B cell (primary cell): ENCODE measurements around the gene CAB39L. TPM values are rescaled to one million over a fixed set of nuclear protein-coding genes. Genes with fewer than 3 reads are reported as not detected.

Source experiments
- ATAC-seq: fragments of 200-7000 bp; cut with Tn5 transposase; one replicate; pipeline ENCODE4 v1.10.0; 2021; ENCODE audit warnings: low read depth, mild to moderate bottlenecking, moderate number of reproducible peaks, moderate library complexity
- CTCF ChIA-PET: fragments of 350-600 bp; sonication (Branson Sonifier 250); formaldehyde crosslinking; loops from one replicate; lab custom pipeline; 2021; ENCODE audit warnings: antibody characterized with exemption, inconsistent platforms; lab: Charles Lee
- POLR2A ChIA-PET: fragments of 350-600 bp; sonication (Branson Sonifier 250); formaldehyde crosslinking; loops from one replicate; lab custom pipeline; 2021; ENCODE audit warnings: antibody characterized with exemption; lab: Charles Lee
- DNase-seq: peaks from one replicate; pipeline ENCODE4 v3.0.0; 2013
- H2AFZ ChIP-seq: 2 replicates; pipeline ENCODE4 v1.6.1; 2012; ENCODE audit warnings: mild to moderate bottlenecking, low read depth, low read length; ENCODE audit not compliant: insufficient read depth, poor library complexity, severe bottlenecking
- H3K27ac ChIP-seq, 2 donors: 1 replicate in 1 of 2; 2 replicates in 1 of 2; pipeline ENCODE4 v1.5.1; 2012 to 2013; ENCODE audit warnings: low read length in 2 of 2, mild to moderate bottlenecking in 2 of 2, moderate library complexity in 1 of 2
- H3K27me3 ChIP-seq, 4 experiments: fragments of 200-600 bp in 1 of 4; sonication (generic) in 1 of 4; replicated peaks in 1 of 4; 1 replicate in 2 of 4; 2 replicates in 2 of 4; pipeline versions ENCODE4 v1.6.1 to v1.7.0; 2013 to 2016; ENCODE audit warnings: low read length in 3 of 4, mild to moderate bottlenecking in 2 of 4, mixed read lengths in 1 of 4, moderate library complexity in 1 of 4; ENCODE audit not compliant: insufficient read depth in 4 of 4, control insufficient read depth in 3 of 4; ENCODE audit errors: control extremely low read depth in 1 of 4
- H3K36me3 ChIP-seq, 2 experiments: replicated peaks in 1 of 2; 1 replicate in 1 of 2; 2 replicates in 1 of 2; pipeline versions ENCODE4 v1.6.1 to v1.7.1; 2013; ENCODE audit warnings: low read length in 1 of 2; ENCODE audit not compliant: insufficient read depth in 2 of 2, control insufficient read depth in 1 of 2; ENCODE audit errors: control extremely low read depth in 1 of 2, extremely low read depth in 1 of 2
- H3K4me1 ChIP-seq, 2 donors: fragments of 200-600 bp in 1 of 2; sonication (generic) in 1 of 2; 1 replicate in 1 of 2; 2 replicates in 1 of 2; pipeline versions ENCODE4 v1.5.1 to v1.6.1; 2013 to 2017; ENCODE audit warnings: low read length in 2 of 2; ENCODE audit not compliant: control insufficient read depth in 2 of 2, insufficient read depth in 2 of 2
- H3K4me2 ChIP-seq: replicated peaks from 2 replicates; pipeline ENCODE3; 2012; ENCODE audit warnings: mild to moderate bottlenecking, low read depth, low read length; ENCODE audit not compliant: poor library complexity, severe bottlenecking
- H3K4me3 ChIP-seq, 5 experiments: fragments of 200-600 bp in 1 of 5; sonication (generic) in 1 of 5; 1 replicate in 3 of 5; 2 replicates in 2 of 5; pipeline versions ENCODE4 v1.5.1 to v1.7.0; 2011 to 2016; ENCODE audit warnings: low read length in 4 of 5, mild to moderate bottlenecking in 4 of 5, low read depth in 2 of 5, control low read depth in 1 of 5, moderate library complexity in 1 of 5; ENCODE audit not compliant: insufficient read depth in 1 of 5; ENCODE audit errors: control extremely low read depth in 1 of 5, extremely low read depth in 1 of 5
- H3K79me2 ChIP-seq: fragments of 200-600 bp; sonication (generic); one replicate; pipeline ENCODE4 v1.6.0; 2016; ENCODE audit warnings: low read length; ENCODE audit not compliant: control insufficient read depth, insufficient read depth
- H3K9ac ChIP-seq: fragments of 200-600 bp; sonication (generic); 2 replicates; pipeline ENCODE4 v1.6.1; 2017; ENCODE audit warnings: mild to moderate bottlenecking, low read length, moderate library complexity
- H3K9me3 ChIP-seq, 3 donors: one replicate each; pipeline versions ENCODE4 v1.6.1 to v1.7.1; 2013; ENCODE audit warnings: low read length in 2 of 3; ENCODE audit not compliant: control insufficient read depth in 2 of 3, insufficient read depth in 1 of 3; ENCODE audit errors: control extremely low read depth in 1 of 3
- H4K20me1 ChIP-seq: 2 replicates; pipeline ENCODE4 v1.6.0; 2012; ENCODE audit warnings: mild to moderate bottlenecking, low read length; ENCODE audit not compliant: insufficient read depth, control insufficient read depth, poor library complexity, severe bottlenecking
- H3K27ac Mint-ChIP-seq: one replicate; pipeline ENCODE4 v1.8.0; 2021; ENCODE audit warnings: mixed read lengths
- H3K27me3 Mint-ChIP-seq: one replicate; pipeline ENCODE4 v1.8.0; 2021; ENCODE audit warnings: mixed read lengths
- H3K4me1 Mint-ChIP-seq: one replicate; pipeline ENCODE4 v1.8.0; 2021; ENCODE audit warnings: mixed read lengths
- H3K4me3 Mint-ChIP-seq: one replicate; pipeline ENCODE4 v1.8.0; 2021; ENCODE audit warnings: mixed read lengths
- H3K9me3 Mint-ChIP-seq: one replicate; pipeline ENCODE4 v1.8.0; 2022; ENCODE audit warnings: mixed read lengths; ENCODE audit not compliant: insufficient read depth
- CTCF ChIP-seq: fragments of 200-600 bp; IDR thresholded peaks from one replicate; pipeline ENCODE4 v1.8.0; 2022; ENCODE audit warnings: antibody characterized with exemption, mild to moderate bottlenecking
- EZH2 ChIP-seq: IDR thresholded peaks from 2 replicates; pipeline ENCODE4 v1.6.1; 2012; ENCODE audit warnings: borderline replicate concordance, low read depth, mild to moderate bottlenecking, moderate library complexity, low read length; ENCODE audit not compliant: insufficient read depth, poor library complexity, severe bottlenecking
- WGBS: methylation state at CpG from one replicate; pipeline ENCODE4 v1.1.5; 2013; ENCODE audit warnings: missing lambda C conversion rate; ENCODE audit not compliant: insufficient coverage; 5-methylcytosine and 5-hydroxymethylcytosine counted together
- intact Hi-C: fragments of 100-400 bp; cut with micrococcal nuclease; formaldehyde crosslinking; loops from one replicate; pipeline ENCODE4 v1.10.0; 2022
- polyA plus RNA-seq: library from polyadenylated mRNA; depleted of rRNA; stranded (reverse); fragments of >200 nt; gene quantifications from 2 replicates; pipeline ENCODE4 v1.2.3, GENCODE V29; 2012
- total RNA-seq, 2 donors: library from RNA; stranded (reverse); fragments of 120-200 nt in 1 of 2; gene quantifications; 1 replicate in 1 of 2; 2 replicates in 1 of 2; pipeline versions ENCODE4 v1.2.3 to v1.2.4, GENCODE V29; 2013 to 2022

CAB39L gene
- total and polyA plus RNA-seq, 2 donors (not counting 1 experiment from before 2014, with no cell fraction given) = 1.5 to 9.6 TPM

GRCh38 chr13:49410006-49410405, 33.9 kb downstream of the CAB39L start:
- no peak overlapping the region for H3K4me3 Mint-ChIP-seq
- intact Hi-C loops = no loop called here

GRCh38 chr13:49409008-49409407, 34.9 kb downstream of the CAB39L start:
- Histone ChIP-seq H3K36me3 (peaks cover 0 to 1% of the 10 kb centered on the region in 2 experiments), H3K9ac (no peak overlapping the region), H3K4me1 (no peaks in the 10 kb centered on the region), H3K4me2 (no peak overlapping the region), H3K79me2 (no peaks in the 10 kb centered on the region), H3K4me3 (no peak overlapping the region), H3K27ac (no peak overlapping the region), H2AFZ (no peak overlapping the region), H3K27me3 (no peaks in the 10 kb centered on the region), H3K9me3 (peaks cover 4 to 10% (median 6%) of the 10 kb centered on the region in 3 donors), H4K20me1 (no peaks in the 10 kb centered on the region)
- Mint-ChIP-seq H3K9me3 (peaks cover 6% of the 10 kb centered on the region), H3K27ac (no peak overlapping the region), H3K4me1 (no peaks in the 10 kb centered on the region), H3K4me3 (no peak overlapping the region), H3K27me3 (no peaks in the 10 kb centered on the region)
- 88% methylated on average over 1 of the region's 3 CpGs for WGBS
- DNase-seq (no peak), ATAC-seq (no peak)
- ChIA-PET CTCF (no interaction called here), POLR2A (interaction anchor here (0.7 kb wide), 1 partner anchor 184 kb away, joined by 4 read pairs; no protein-coding TSS in a partner anchor)
- TF ChIP-seq CTCF (no peak), EZH2 (no peak)
- intact Hi-C loops = loop anchor here (10.0 kb wide), 1 partner anchor 94 kb away; no protein-coding TSS in a partner anchor

More at GRCh38 chr13:49410006-49410405, 33.9 kb downstream of the CAB39L start:
- Mint-ChIP-seq H3K27me3 (no peaks in the 10 kb centered on the region), H3K4me1 (no peaks in the 10 kb centered on the region), H3K9me3 (peaks cover 6% of the 10 kb centered on the region), H3K27ac (no peak overlapping the region)
- WGBS = 100% methylated on average over 2 of the region's 4 CpGs
- Histone ChIP-seq H2AFZ (no peak overlapping the region), H3K9ac (no peak overlapping the region), H3K79me2 (no peaks in the 10 kb centered on the region), H3K27ac (no peak overlapping the region), H3K36me3 (no peaks in the 10 kb centered on the region), H3K4me3 (no peak overlapping the region), H3K4me2 (no peak overlapping the region), H3K9me3 (peaks cover 0 to 5% (median under 1%) of the 10 kb centered on the region in 3 donors), H4K20me1 (no peaks in the 10 kb centered on the region), H3K4me1 (no peaks in the 10 kb centered on the region), H3K27me3 (no peaks in the 10 kb centered on the region)
- CTCF ChIA-PET = no interaction called here
- no peak for ATAC-seq
- no peak for DNase-seq
- TF ChIP-seq CTCF = no peak
- POLR2A ChIA-PET = no interaction called here
